Thymus (tissue), 11 donors: ENCODE results near the gene OVCA2. TPM values are rescaled to one million over a fixed set of nuclear protein-coding genes. Genes with fewer than 3 reads are reported as not detected.
A peak's percentile ranks its signal among the peaks of the same experiment; 100 is the strongest.

Experiments used
- DNase-seq, 9 donors: peaks; one replicate each; pipeline ENCODE4 v3.0.0-alpha.2; 2013; ENCODE audit warnings: low spot score in 9 of 9, low read depth in 6 of 9, missing footprints in 1 of 9
- H3K27ac ChIP-seq, 2 donors: one replicate each; pipeline ENCODE4 v1.5.1; 2013; ENCODE audit warnings: control low read depth in 1 of 2, low read depth in 1 of 2, low read length in 1 of 2, mild to moderate bottlenecking in 1 of 2, moderate library complexity in 1 of 2
- H3K27me3 ChIP-seq, 2 donors: one replicate each; pipeline ENCODE4 v1.5.1; 2013; ENCODE audit warnings: low read length in 1 of 2; ENCODE audit not compliant: control insufficient read depth in 2 of 2, insufficient read depth in 1 of 2
- H3K36me3 ChIP-seq, 2 donors: one replicate each; pipeline ENCODE4 v1.5.1; 2013; ENCODE audit warnings: low read length in 1 of 2, mild to moderate bottlenecking in 1 of 2, moderate library complexity in 1 of 2; ENCODE audit not compliant: control insufficient read depth in 2 of 2, insufficient read depth in 2 of 2
- H3K4me1 ChIP-seq, 2 donors: one replicate each; pipeline ENCODE4 v1.5.1; 2013; ENCODE audit warnings: low read length in 2 of 2; ENCODE audit not compliant: control insufficient read depth in 2 of 2, insufficient read depth in 2 of 2
- H3K4me3 ChIP-seq, 2 donors: one replicate each; pipeline ENCODE4 v1.5.1; 2013; ENCODE audit warnings: low read length in 2 of 2, control low read depth in 1 of 2, mild to moderate bottlenecking in 1 of 2
- H3K9me3 ChIP-seq, 2 donors: one replicate each; pipeline ENCODE4 v1.5.1; 2013; ENCODE audit warnings: low read length in 1 of 2, mild to moderate bottlenecking in 1 of 2; ENCODE audit not compliant: control insufficient read depth in 2 of 2, insufficient read depth in 1 of 2
- WGBS: extraction: QIAGEN DNeasy Blood & Tissue Kit; methylation state at CpG from one replicate; pipeline ENCODE4 v1.1.7; 2013; 5-methylcytosine and 5-hydroxymethylcytosine counted together
- polyA plus RNA-seq: library from polyadenylated mRNA; stranded (reverse); fragments of 200-250 nt; gene quantifications from one replicate; pipeline ENCODE4 v1.2.3, GENCODE V29; 2013
- total RNA-seq: library from RNA; stranded (reverse); fragments of 120-200 nt; gene quantifications from one replicate; pipeline ENCODE4 v1.2.4, GENCODE V29; 2013
- donor health status: healthy.

The OVCA2 gene
- total and polyA plus RNA-seq, 2 donors, result 39.8 to 81.8 TPM

DNA sequence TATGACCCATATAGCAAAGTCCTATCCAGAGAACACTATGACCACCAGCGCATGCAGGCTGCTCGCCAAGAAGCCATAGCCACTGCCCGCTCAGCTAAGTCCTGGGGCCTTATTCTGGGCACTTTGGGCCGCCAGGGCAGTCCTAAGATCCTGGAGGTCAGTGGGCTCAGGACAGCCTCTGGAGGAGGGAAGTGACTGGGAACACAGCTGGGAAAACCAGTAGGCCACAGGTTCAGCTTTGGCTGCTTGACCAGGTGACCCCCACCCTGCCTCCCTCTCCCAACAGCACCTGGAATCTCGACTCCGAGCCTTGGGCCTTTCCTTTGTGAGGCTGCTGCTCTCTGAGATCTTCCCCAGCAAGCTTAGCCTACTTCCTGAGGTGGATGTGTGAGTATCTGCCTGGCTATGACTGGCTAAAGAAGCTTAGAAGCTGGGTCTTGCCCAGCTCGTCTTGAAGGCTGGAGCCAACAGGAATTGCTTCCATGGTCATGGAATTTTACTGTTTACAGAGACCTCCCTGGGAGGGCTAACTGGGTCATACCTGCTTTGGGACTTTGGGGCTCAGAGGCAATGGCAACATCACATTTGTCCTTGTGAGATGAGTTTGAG is 1.5 kb upstream of the OVCA2 start:
- no peak overlapping the region for H3K4me3 ChIP-seq
- H3K36me3 ChIP-seq, result peaks cover 26 to 28% of the 10 kb centered on the region in 2 donors
- H3K4me1 ChIP-seq, result peaks cover 15 to 23% of the 10 kb centered on the region in 2 donors
- no peaks in the 10 kb centered on the region for H3K9me3 ChIP-seq
- no peaks in the 10 kb centered on the region for H3K27me3 ChIP-seq
- WGBS, result 97% methylated on average over 7 of the region's 7 CpGs
- H3K27ac ChIP-seq, result no peak overlapping the region
- DNase-seq, result no peak

DNA sequence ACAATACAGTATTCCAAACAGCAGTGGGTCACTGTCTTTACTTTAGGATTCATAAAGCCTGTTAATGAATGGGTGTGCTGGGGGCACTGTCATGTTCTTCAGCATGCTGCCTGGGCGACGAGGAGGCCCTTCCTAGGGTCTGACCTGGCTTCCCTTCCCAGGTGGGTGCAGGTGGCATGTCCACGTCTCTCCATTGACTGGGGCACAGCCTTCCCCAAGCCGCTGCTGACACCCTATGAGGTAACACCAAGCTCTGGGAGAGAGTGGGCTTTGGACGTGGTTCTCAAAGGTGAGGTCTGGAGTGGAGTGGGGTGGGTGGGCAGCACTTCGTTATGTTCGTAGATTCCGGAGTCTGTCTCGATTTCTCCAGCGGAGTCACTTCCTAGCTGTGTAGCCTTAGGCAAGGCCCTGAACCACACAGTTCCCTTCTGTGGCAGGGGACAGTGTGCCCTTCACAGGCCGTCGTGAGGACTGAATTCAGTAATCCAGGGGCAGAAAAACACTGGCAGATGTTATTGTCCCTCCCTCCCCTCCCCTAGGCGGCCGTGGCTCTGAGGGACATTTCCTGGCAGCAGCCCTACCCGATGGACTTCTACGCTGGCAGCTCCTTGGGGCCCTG is 771 bp upstream of the OVCA2 start:
- 76% methylated on average over 16 of the region's 16 CpGs for WGBS
- H3K4me3 ChIP-seq, result peak overlapping the region; percentile 54 to 76
- peaks cover 15 to 23% of the 10 kb centered on the region in 2 donors for H3K4me1 ChIP-seq
- H3K27ac ChIP-seq, result peak overlapping the region in 1 of 2 donors; percentile 72
- no peaks in the 10 kb centered on the region for H3K27me3 ChIP-seq
- H3K36me3 ChIP-seq, result peaks cover 24 to 26% of the 10 kb centered on the region in 2 donors
- H3K9me3 ChIP-seq, result no peaks in the 10 kb centered on the region
- no peak for DNase-seq

DNA sequence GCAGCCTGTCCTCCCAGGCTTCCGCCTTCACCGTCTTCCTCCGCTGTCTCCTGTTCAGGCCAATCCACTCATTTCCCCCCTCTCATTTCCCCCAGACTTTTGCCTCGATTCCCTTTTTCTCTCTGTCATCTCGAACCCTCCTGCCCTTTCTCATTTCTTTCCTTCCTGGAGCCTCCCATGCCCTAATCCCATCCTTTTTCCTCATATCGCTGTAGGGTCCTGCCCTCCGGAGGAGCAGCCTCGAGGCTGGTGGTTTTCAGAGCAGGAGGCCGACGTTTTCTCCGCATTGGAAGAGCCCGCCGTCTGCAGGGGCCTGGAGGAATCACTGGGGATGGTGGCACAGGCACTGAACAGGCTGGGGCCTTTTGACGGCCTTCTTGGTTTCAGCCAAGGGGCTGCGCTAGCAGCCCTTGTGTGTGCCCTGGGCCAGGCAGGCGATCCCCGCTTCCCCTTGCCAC is 597 bp downstream of the OVCA2 start:
- Histone ChIP-seq H3K4me1 (peaks cover 15 to 23% of the 10 kb centered on the region in 2 donors), H3K9me3 (no peaks in the 10 kb centered on the region), H3K27ac (peak overlapping the region; percentile 33 to 92), H3K27me3 (peaks cover 0 to 2% of the 10 kb centered on the region in 2 donors), H3K4me3 (peak overlapping the region; percentile 54 to 76), H3K36me3 (peaks cover 10 to 24% of the 10 kb centered on the region in 2 donors)
- WGBS, result 31% methylated on average over 17 of the region's 17 CpGs
- no peak for DNase-seq

DNA sequence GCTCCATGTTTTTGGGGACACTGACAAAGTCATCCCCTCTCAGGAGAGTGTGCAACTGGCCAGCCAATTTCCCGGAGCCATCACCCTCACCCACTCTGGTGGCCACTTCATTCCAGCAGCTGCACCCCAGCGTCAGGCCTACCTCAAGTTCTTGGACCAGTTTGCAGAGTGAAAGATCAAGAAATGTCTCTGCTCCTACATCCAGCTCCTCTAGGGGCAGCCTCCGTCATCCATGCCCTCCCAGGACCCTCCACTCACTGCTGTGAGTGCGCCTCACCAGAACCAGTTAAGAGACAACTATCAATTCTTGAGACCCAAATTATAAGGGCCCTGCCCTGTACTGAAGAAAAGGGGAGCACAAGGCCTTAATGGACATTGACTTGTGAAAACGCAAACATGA is 1.1 kb downstream of the OVCA2 start:
- Histone ChIP-seq H3K9me3 (no peaks in the 10 kb centered on the region), H3K4me1 (peaks cover 15 to 23% of the 10 kb centered on the region in 2 donors), H3K36me3 (peaks cover 6 to 19% of the 10 kb centered on the region in 2 donors), H3K4me3 (peak overlapping the region in 1 of 2 donors; percentile 54), H3K27ac (peak overlapping the region in 1 of 2 donors; percentile 48), H3K27me3 (peaks cover 0 to 8% of the 10 kb centered on the region in 2 donors)
- no peak for DNase-seq
- WGBS, result 96% methylated on average over 5 of the region's 5 CpGs

DNA sequence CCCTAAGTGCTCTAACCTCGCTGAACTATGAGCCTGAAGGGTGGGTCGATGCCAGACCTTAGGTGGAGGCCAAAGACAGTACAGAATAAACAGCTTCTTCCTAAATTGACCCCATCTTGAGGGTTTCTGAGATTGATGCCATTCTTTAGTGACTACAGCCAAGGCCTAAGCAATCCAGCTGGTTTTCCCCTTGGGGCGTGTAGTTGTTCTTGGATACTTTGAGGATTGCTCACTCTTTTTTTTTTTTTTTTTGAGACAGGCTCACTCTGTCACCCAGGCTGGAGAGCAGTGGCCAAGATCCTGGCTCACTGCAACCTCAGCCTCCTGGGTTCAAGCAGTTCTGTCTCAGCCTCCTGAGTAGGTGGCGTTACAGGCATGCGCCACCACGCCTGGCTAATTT is 2.0 kb downstream of the OVCA2 start:
- Histone ChIP-seq H3K4me1 (peaks cover 17 to 26% of the 10 kb centered on the region in 2 donors), H3K9me3 (no peaks in the 10 kb centered on the region), H3K36me3 (peaks cover 6 to 19% of the 10 kb centered on the region in 2 donors), H3K4me3 (no peak overlapping the region), H3K27me3 (peaks cover 6 to 16% of the 10 kb centered on the region in 2 donors), H3K27ac (peak overlapping the region in 1 of 2 donors; percentile 25)
- no peak for DNase-seq
- 98% methylated on average over 6 of the region's 6 CpGs for WGBS

DNA sequence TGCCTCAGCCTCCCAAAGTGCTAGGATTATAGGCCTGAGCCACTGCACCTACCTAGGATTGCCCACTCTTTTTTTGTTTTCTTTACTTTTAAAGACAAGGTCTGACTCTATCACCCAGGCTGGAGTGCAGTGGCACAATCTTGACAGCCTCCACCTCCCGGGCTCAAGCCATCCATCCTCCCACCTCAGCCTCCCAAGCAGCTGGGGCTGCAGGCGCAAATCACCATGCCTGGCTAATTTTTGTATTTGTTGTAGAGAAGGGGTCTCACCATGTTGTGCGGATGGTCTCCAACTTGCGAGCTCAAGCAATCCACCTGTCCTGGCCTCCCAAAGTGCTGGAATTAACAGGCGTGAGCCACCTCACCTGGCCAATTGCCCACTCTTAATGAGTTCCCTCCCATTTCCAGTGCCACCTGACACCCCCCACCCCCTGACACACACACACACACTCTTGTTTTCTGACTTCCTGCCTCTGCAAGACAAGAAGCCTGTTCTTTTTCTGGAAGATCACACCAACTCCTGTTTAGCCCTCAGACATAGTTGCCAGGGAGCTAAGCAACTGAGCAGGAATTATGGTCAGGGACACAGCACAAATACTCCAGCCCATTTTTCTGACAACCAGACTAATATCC is 2.6 kb downstream of the OVCA2 start:
- no peak overlapping the region for H3K4me3 ChIP-seq
- no peaks in the 10 kb centered on the region for H3K9me3 ChIP-seq
- peaks cover 22 to 32% of the 10 kb centered on the region in 2 donors for H3K4me1 ChIP-seq
- peaks cover 6 to 19% of the 10 kb centered on the region in 2 donors for H3K36me3 ChIP-seq
- H3K27me3 ChIP-seq, result peaks cover 11 to 22% of the 10 kb centered on the region in 2 donors
- DNase-seq, result no peak
- WGBS, result 99% methylated on average over 5 of the region's 5 CpGs
- peak overlapping the region in 1 of 2 donors; percentile 9 for H3K27ac ChIP-seq

DNA sequence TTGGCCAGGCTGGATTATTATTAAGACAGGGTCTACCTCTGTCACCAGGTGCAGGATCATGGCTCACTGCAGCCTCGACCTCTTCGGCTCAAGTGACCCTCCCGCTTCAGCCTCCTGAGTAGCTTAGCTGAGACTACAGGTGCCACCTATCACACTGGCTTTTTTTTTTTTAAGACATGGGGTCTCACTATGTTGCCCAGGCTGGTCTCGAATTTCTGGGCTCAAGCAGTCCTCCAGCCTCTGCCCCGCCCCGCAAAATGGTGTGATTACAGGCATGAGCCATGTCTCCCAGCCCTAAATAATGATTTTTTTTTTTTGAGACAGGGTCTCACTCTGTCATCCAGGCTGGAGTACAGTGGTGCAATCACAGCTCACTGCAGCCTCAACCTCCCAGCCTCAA is 5.8 kb downstream of the OVCA2 start:
- WGBS, result 90% methylated on average over 6 of the region's 6 CpGs
- Histone ChIP-seq H3K27me3 (peaks cover 37 to 47% of the 10 kb centered on the region in 2 donors), H3K27ac (no peak overlapping the region), H3K4me1 (peaks cover 18 to 34% of the 10 kb centered on the region in 2 donors), H3K4me3 (no peak overlapping the region), H3K36me3 (peaks cover 3 to 15% of the 10 kb centered on the region in 2 donors), H3K9me3 (peaks cover 0 to 8% of the 10 kb centered on the region in 2 donors)
- DNase-seq, result no peak

DNA sequence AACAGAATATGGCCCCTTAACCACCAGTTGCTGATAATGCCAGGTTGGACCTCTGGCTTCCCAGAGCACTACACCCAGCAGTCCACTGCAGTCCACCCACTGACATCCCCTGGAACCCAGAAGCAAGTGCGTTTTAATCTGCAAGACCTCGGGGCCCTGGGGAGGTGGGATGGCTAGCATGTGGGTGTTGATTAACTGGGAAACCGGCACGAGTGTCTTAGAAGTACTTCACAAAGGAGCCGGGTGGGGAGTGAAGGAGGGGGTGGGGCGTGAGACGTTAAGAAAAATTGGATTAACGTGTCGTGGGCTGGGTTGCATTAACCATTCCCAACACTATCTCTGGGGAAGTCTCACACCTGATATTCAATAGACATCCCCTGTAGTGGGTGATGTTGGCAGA is 7.0 kb downstream of the OVCA2 start:
- H3K27me3 ChIP-seq, result peaks cover 47 to 58% of the 10 kb centered on the region in 2 donors

More for the DNA sequence above, 7.0 kb downstream of the OVCA2 start:
- peaks cover 0 to 8% of the 10 kb centered on the region in 2 donors for H3K9me3 ChIP-seq
- H3K4me3 ChIP-seq, result peak overlapping the region in 1 of 2 donors; percentile 67
- DNase-seq, result no peak
- peaks cover 21 to 32% of the 10 kb centered on the region in 2 donors for H3K4me1 ChIP-seq
- 33% methylated on average over 9 of the region's 9 CpGs for WGBS
- no peak overlapping the region for H3K27ac ChIP-seq
- H3K36me3 ChIP-seq, result peaks cover 3% of the 10 kb centered on the region in 2 donors
